GM12892 (cell line): ENCODE results near the gene CIB4.

Experiments
- POLR2A ChIP-seq: IDR thresholded peaks from 2 replicates; pipeline ENCODE4 v1.6.1; 2011; ENCODE audit warnings: low read depth, low read length, control low read depth
- TAF1 ChIP-seq: IDR thresholded peaks from 2 replicates; pipeline ENCODE4 v1.6.1; 2011; ENCODE audit warnings: low read depth, mild to moderate bottlenecking, control low read depth, low read length, borderline replicate concordance

DNA sequence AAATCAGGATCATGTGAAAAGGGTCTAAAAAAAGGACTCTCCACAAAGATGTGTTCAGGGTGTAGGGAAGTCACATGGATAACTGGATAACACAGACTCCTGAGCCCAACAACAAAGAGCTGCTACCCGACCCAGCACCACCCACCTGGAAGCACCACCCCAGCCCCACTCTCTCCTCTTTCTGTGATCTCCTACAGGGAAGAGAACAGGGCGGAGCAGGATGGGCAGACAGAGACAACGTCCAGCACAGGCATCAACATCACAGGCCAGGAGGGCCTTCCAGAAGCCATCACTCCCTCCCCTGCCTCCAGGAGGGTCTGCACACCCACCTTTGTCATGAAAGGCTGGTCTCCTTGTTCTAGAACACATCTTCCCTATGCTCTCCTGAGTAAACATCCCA, 1.3 kb upstream of the CIB4 start:
- TF ChIP-seq POLR2A (no peak), TAF1 (no peak)
